ENCODE results near the gene PLXNA4. TPM values are rescaled to one million over a fixed set of nuclear protein-coding genes. Genes with fewer than 3 reads are reported as not detected.

PLXNA4 gene
- total and polyA plus RNA-seq, 8 donors, result 1.9 to 6.6 (median 3.4) TPM

DNA sequence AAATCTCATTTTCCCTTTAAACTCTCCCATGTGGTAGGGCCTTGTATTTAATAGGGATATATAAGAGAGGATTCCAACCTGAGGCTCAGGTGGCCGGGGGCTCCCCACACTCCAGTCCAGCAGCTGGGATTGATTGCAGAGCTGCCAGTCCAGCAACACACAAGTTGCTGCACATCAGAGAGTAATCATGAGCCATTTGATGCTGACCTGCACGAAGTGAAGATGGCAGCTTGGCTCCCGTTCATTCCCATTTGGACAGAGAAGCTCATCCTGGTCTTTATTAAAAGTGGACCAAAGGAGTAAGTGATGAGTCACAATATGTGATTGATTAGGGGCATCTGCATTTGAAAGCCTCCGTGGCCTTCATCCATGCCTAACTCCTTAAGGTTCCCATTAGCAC lies 202.4 kb downstream of the PLXNA4 start:
- intact Hi-C loops (cut with DNase I), result no loop called here
- Histone ChIP-seq H3K4me1 (peaks cover 0 to 4% of the 10 kb centered on the region in 2 donors), H3K36me3 (no peaks in the 10 kb centered on the region), H3K9me3 (no peaks in the 10 kb centered on the region), H3K4me3 (no peak overlapping the region), H3K27me3 (no peaks in the 10 kb centered on the region), H3K27ac (no peak overlapping the region)
- no peak for ATAC-seq
- TF ChIP-seq, protein P1, sequence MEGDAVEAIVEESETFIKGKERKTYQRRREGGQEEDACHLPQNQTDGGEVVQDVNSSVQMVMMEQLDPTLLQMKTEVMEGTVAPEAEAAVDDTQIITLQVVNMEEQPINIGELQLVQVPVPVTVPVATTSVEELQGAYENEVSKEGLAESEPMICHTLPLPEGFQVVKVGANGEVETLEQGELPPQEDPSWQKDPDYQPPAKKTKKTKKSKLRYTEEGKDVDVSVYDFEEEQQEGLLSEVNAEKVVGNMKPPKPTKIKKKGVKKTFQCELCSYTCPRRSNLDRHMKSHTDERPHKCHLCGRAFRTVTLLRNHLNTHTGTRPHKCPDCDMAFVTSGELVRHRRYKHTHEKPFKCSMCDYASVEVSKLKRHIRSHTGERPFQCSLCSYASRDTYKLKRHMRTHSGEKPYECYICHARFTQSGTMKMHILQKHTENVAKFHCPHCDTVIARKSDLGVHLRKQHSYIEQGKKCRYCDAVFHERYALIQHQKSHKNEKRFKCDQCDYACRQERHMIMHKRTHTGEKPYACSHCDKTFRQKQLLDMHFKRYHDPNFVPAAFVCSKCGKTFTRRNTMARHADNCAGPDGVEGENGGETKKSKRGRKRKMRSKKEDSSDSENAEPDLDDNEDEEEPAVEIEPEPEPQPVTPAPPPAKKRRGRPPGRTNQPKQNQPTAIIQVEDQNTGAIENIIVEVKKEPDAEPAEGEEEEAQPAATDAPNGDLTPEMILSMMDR (IDR thresholded peaks at IDR 0.05), result no peak
- DNase-seq, result no peak

DNA sequence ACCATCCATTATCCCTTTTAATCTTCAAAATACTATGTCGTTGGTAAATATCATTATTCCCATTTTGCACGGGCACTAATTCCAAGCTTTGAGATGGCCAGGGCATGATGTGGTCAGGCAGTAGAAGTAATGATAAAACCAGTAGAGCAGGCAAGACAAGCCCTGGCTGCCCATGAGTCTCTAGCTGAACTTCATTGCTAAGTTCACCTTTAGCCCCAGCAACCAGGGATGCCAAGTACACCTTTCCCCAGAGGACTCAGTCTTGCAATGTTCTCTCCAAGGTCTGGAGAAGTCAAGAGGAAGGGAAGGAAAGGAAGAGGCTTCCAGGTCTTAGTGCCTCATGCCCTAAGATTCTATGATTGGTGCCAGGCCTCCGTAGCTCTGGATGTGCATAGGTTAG lies 203.2 kb downstream of the PLXNA4 start:
- no peaks in the 10 kb centered on the region for H3K27me3 ChIP-seq
- DNase-seq (no peak), ATAC-seq (no peak)
- H3K9me3 ChIP-seq, result no peaks in the 10 kb centered on the region
- no peak overlapping the region for H3K4me3 ChIP-seq
- H3K4me1 ChIP-seq, result peaks cover 0 to 4% of the 10 kb centered on the region in 2 donors
- intact Hi-C loops (cut with DNase I), result no loop called here
- no peaks in the 10 kb centered on the region for H3K36me3 ChIP-seq
- TF ChIP-seq, protein P1 (IDR thresholded peaks at IDR 0.05), result no peak
- no peak overlapping the region for H3K27ac ChIP-seq

DNA sequence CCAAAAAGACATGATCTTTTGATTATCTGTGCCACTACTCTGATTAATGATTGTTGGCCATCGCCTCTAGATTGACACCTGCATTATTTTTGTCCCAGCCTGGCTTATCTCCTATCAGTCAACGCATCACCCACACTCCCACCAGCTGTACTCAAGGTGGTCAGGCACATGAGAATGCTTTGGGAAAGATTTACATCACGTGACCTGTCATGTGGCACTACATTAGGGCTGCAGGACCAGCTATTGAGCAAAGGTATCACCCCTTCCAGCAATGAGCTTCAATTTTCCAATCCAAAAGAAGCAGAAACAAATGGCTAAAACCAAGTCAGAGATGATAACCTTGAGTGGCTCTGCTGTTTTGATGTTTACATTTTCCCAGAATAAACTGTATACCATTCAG lies 204.3 kb downstream of the PLXNA4 start:
- TF ChIP-seq, protein P1 (IDR thresholded peaks at IDR 0.05), result no peak
- Histone ChIP-seq H3K36me3 (no peaks in the 10 kb centered on the region), H3K9me3 (no peaks in the 10 kb centered on the region), H3K4me1 (peaks cover 0 to 4% of the 10 kb centered on the region in 2 donors), H3K27me3 (no peaks in the 10 kb centered on the region), H3K4me3 (no peak overlapping the region), H3K27ac (no peak overlapping the region)
- intact Hi-C loops (cut with DNase I), result no loop called here
- DNase-seq, result no peak
- ATAC-seq, result no peak

DNA sequence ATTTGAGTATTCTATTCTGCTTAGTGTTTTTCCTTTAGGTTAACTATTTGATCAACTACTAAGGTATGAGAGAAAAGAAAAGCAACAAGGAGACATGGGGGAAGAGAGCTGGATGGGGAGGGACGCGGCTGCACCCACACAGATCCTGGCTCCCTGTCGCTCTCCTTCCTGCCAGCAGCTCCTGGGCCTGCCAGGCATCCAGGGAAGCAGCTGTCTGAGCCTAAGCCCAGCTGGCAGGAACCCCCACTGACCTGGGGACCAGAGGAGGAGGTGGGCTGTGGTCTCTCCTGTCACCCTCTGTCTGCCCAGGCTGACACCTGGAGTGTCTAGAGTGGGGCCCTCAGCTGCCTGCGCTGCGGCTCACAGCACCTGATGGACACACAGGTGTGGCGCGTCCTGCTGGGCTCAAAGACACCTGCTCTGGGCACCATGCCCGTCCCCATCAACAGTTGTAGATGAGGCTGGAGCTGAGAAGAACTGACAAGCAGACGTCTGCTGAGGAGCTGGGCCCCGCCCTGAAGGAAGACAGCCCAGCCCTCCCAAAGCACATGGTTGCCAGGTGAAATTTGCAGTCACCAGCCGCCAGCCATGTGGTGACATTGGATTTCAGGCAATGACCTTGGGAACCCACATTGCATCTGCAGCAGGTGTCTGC lies 207.9 kb downstream of the PLXNA4 start:
- Histone ChIP-seq H3K27me3 (no peaks in the 10 kb centered on the region), H3K36me3 (no peaks in the 10 kb centered on the region), H3K9me3 (no peaks in the 10 kb centered on the region), H3K4me1 (no peaks in the 10 kb centered on the region), H3K4me3 (no peak overlapping the region), H3K27ac (no peak overlapping the region)
- ATAC-seq (no peak), DNase-seq (no peak)
- TF ChIP-seq, protein P1 (IDR thresholded peaks at IDR 0.05), result no peak
- intact Hi-C loops (cut with DNase I), result no loop called here

DNA sequence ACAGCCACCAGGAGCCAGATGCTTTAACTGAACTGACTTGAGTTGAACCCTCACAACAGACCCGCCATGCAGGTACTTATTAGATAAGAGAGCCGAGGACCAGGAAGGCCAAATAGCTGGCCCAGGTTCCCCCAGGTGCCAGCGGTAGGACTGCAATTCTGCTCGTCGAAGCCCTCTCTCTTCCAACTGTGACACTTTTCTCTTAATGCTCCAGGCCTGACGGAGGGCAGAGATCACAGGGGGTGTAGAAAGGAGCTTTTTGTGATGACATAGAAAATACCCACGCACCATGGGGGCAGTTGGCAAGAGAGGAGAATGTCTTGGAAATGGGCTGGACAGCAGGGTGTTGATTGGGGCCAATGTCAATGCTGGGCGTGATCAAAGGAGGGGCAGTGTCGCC lies 208.5 kb downstream of the PLXNA4 start:
- Histone ChIP-seq H3K9me3 (no peaks in the 10 kb centered on the region), H3K36me3 (no peaks in the 10 kb centered on the region), H3K4me3 (no peak overlapping the region), H3K27me3 (no peaks in the 10 kb centered on the region), H3K27ac (no peak overlapping the region), H3K4me1 (no peaks in the 10 kb centered on the region)
- no peak for DNase-seq
- TF ChIP-seq, protein P1 (IDR thresholded peaks at IDR 0.05), result no peak
- ATAC-seq, result no peak
- intact Hi-C loops (cut with DNase I), result no loop called here
